GM12878 (cell line): ENCODE data around the gene GALNT11. TPM values are rescaled to one million over a fixed set of nuclear protein-coding genes. Genes with fewer than 3 reads are reported as not detected.

Experiments
- ATAC-seq: fragments of 200-7000 bp; cut with Tn5 transposase; 3 replicates; pipeline ENCODE4 v1.9.1; 2020; ENCODE audit warnings: mild to moderate bottlenecking, moderate library complexity
- BruUV-seq: library from RNA; stranded (reverse); fragments of 400-500 nt; replicated peaks from 2 replicates; lab custom pipeline; 2021; lab: Mats Ljungman, UMichigan
- CTCF ChIA-PET: fragments of 300-600 bp; sonication (Branson Sonifier 250); formaldehyde crosslinking; extraction: SDS; loops from one replicate; lab custom pipeline; 2021; ENCODE audit warnings: inconsistent platforms; lab: Yijun Ruan, JAX
- POLR2A ChIA-PET: fragments of 350-600 bp; formaldehyde crosslinking; extraction: SDS; loops from one replicate; lab custom pipeline; 2021; ENCODE audit warnings: inconsistent platforms; lab: Charles Lee
- RAD21 ChIA-PET: fragments of 300-600 bp; sonication (Branson Sonifier 250); formaldehyde crosslinking; loops from one replicate; lab custom pipeline; 2023; ENCODE audit warnings: antibody characterized with exemption; ENCODE audit not compliant: unreplicated experiment; lab: Charles Lee
- SMC1A ChIA-PET: fragments of 300-600 bp; sonication (Branson Sonifier 250); formaldehyde crosslinking; loops from one replicate; lab custom pipeline; 2023; ENCODE audit not compliant: unreplicated experiment, uncharacterized antibody; lab: Charles Lee
- DNase-seq: peaks from one replicate; pipeline ENCODE4 v3.0.0-alpha.2; 2011; ENCODE audit warnings: low read depth, low spot score
- FAIRE-seq: peaks from 3 replicates; lab custom pipeline; 2011; peaks lifted over from hg19 to GRCh38; lab: Jason Lieb, UNC
- H2AFZ ChIP-seq: 2 replicates; pipeline ENCODE4 v1.6.0; 2011; ENCODE audit warnings: low read depth, low read length, control low read depth; ENCODE audit not compliant: control insufficient read depth
- H3K27ac ChIP-seq: 2 replicates; pipeline ENCODE4 v1.5.1; 2011; ENCODE audit warnings: control low read depth; ENCODE audit not compliant: control insufficient read depth, insufficient read depth
- H3K27me3 ChIP-seq, 2 experiments: replicated peaks in 1 of 2; 2 replicates each; pipeline versions ENCODE4 v1.6.0 to v1.6.1; 2011; ENCODE audit warnings: low read length in 1 of 2; ENCODE audit not compliant: control insufficient read depth in 2 of 2, insufficient read depth in 2 of 2
- H3K36me3 ChIP-seq, 2 experiments: 2 replicates each; pipeline ENCODE4 v1.5.1; 2011; ENCODE audit warnings: low read length in 1 of 2; ENCODE audit not compliant: control insufficient read depth in 2 of 2, insufficient read depth in 2 of 2
- H3K4me1 ChIP-seq: 2 replicates; pipeline ENCODE4 v1.6.1; 2011; ENCODE audit warnings: mild to moderate bottlenecking, low read length, moderate library complexity, mixed read lengths; ENCODE audit not compliant: control insufficient read depth, insufficient read depth
- H3K4me2 ChIP-seq: 2 replicates; pipeline ENCODE4 v1.6.0; 2011; ENCODE audit warnings: control low read depth; ENCODE audit not compliant: control insufficient read depth, insufficient read depth
- H3K4me3 ChIP-seq: fragments of 200-600 bp; sonication (generic); 2 replicates; pipeline ENCODE4 v1.5.1; 2016
- H3K79me2 ChIP-seq: 2 replicates; pipeline ENCODE4 v1.6.0; 2011; ENCODE audit warnings: low read length; ENCODE audit not compliant: control insufficient read depth, insufficient read depth
- H3K9ac ChIP-seq: 2 replicates; pipeline ENCODE4 v1.8.0; 2011; ENCODE audit warnings: low read length, control low read depth, mixed read lengths; ENCODE audit not compliant: control insufficient read depth, insufficient read depth
- H3K9me3 ChIP-seq: replicated peaks from 3 replicates; pipeline ENCODE4 v1.5.1; 2011; ENCODE audit warnings: mild to moderate bottlenecking, low read length; ENCODE audit not compliant: control insufficient read depth, insufficient read depth
- H4K20me1 ChIP-seq: 2 replicates; pipeline ENCODE4 v1.6.0; 2011; ENCODE audit not compliant: control insufficient read depth, insufficient read depth
- CEBPB ChIP-seq, 2 experiments: fragments of 150-350 bp in 1 of 2; IDR thresholded peaks; 2 replicates each; pipeline ENCODE4 v1.6.1; 2012 to 2014; ENCODE audit warnings: low read depth in 2 of 2, low read length in 2 of 2, borderline replicate concordance in 1 of 2, inconsistent platforms in 1 of 2
- CREB1 ChIP-seq: IDR thresholded peaks from 2 replicates; pipeline ENCODE4 v1.6.1; 2012; ENCODE audit warnings: low read depth, mild to moderate bottlenecking, inconsistent platforms
- CTCF ChIP-seq, 3 experiments: IDR thresholded peaks in 2 of 3; conservative IDR thresholded peaks in 1 of 3; 2 replicates each; pipeline ENCODE4 v1.5.1; 2011; ENCODE audit warnings: low read depth in 3 of 3, low read length in 3 of 3, mild to moderate bottlenecking in 3 of 3, control low read depth in 2 of 3, moderate library complexity in 2 of 3, inconsistent platforms in 1 of 3, mixed read lengths in 1 of 3; ENCODE audit not compliant: control insufficient read depth in 2 of 3, insufficient read depth in 1 of 3; ENCODE audit errors: extremely low read depth in 1 of 3
- EED ChIP-seq: sonication (generic); IDR thresholded peaks from 2 replicates; pipeline ENCODE4 v1.6.1; 2016; ENCODE audit warnings: antibody characterized with exemption, low read depth
- ETV6 ChIP-seq, 2 experiments: fragments of 450-650 bp in 1 of 2; IDR thresholded peaks in 1 of 2; conservative IDR thresholded peaks in 1 of 2; 2 replicates each; pipeline ENCODE4 v1.6.1; 2014; ENCODE audit warnings: antibody characterized with exemption in 1 of 2, borderline replicate concordance in 1 of 2, low read depth in 1 of 2, mild to moderate bottlenecking in 1 of 2, moderate library complexity in 1 of 2
- FOXK2 ChIP-seq: fragments of 450-650 bp; IDR thresholded peaks from 2 replicates; pipeline ENCODE4 v1.6.1; 2017; ENCODE audit warnings: mild to moderate bottlenecking, moderate library complexity
- MXI1 ChIP-seq: fragments of 150-350 bp; IDR thresholded peaks from 2 replicates; pipeline ENCODE4 v1.6.1; 2011; ENCODE audit warnings: low read depth, mild to moderate bottlenecking, inconsistent platforms, low read length, improper control_type of control experiment
- NFIC ChIP-seq: IDR thresholded peaks from 2 replicates; pipeline ENCODE4 v1.6.1; 2012; ENCODE audit warnings: low read depth, mild to moderate bottlenecking, inconsistent platforms, low read length, moderate library complexity
- NFXL1 ChIP-seq: fragments of 450-650 bp; IDR thresholded peaks from 2 replicates; pipeline ENCODE4 v1.6.1; 2017; ENCODE audit warnings: antibody characterized with exemption, mild to moderate bottlenecking, borderline replicate concordance
- NFYB ChIP-seq: IDR thresholded peaks from 2 replicates; pipeline ENCODE4 v1.6.1; 2011; ENCODE audit warnings: low read depth, mild to moderate bottlenecking, low read length, improper control_type of control experiment, moderate library complexity; ENCODE audit not compliant: insufficient read depth
- SMARCA5 ChIP-seq: fragments of 450-650 bp; IDR thresholded peaks from 2 replicates; pipeline ENCODE4 v1.6.1; 2017; ENCODE audit warnings: mild to moderate bottlenecking
- STAT1 ChIP-seq: fragments of 450-650 bp; conservative IDR thresholded peaks from 2 replicates; pipeline ENCODE4 v1.6.1; 2014; ENCODE audit warnings: antibody characterized with exemption, mild to moderate bottlenecking
- TCF12 ChIP-seq: IDR thresholded peaks from 2 replicates; pipeline ENCODE4 v1.6.1; 2011; ENCODE audit warnings: low read depth, mild to moderate bottlenecking, low read length
- ZBED1 ChIP-seq: IDR thresholded peaks from 2 replicates; pipeline ENCODE4 v1.6.1; 2016; ENCODE audit warnings: borderline replicate concordance
- ZNF217 ChIP-seq: fragments of 450-650 bp; IDR thresholded peaks from 2 replicates; pipeline ENCODE4 v1.6.1; 2017; ENCODE audit warnings: antibody characterized with exemption, mild to moderate bottlenecking
- ZNF592 ChIP-seq: fragments of 450-650 bp; IDR thresholded peaks from 2 replicates; pipeline ENCODE4 v1.6.1; 2017; ENCODE audit warnings: mild to moderate bottlenecking, moderate library complexity
- WGBS: methylation state at CpG from one replicate; pipeline ENCODE4 v1.1.6; 2016; ENCODE audit warnings: low lambda C conversion rate; ENCODE audit not compliant: insufficient replicate concordance, insufficient coverage; ENCODE audit errors: missing lambda C conversion rate; 5-methylcytosine and 5-hydroxymethylcytosine counted together
- in situ Hi-C: fragments of 300-500 bp; cut with MboI; formaldehyde crosslinking; loops from 9 replicates; pipeline ENCODE4 v1.14.3; 2018; ENCODE audit warnings: mixed read lengths
- intact Hi-C: fragments of 100-400 bp; cut with micrococcal nuclease; formaldehyde crosslinking; loops from one replicate; pipeline ENCODE4 v1.14.2; 2022; ENCODE audit not compliant: unreplicated experiment
- polyA plus RNA-seq, 11 experiments: library from polyadenylated mRNA; depleted of rRNA in 4 of 11; unstranded in 6 of 11; stranded (reverse) in 5 of 11; fragments of >200 nt; fragmentation: Nextera tagmentation in 4 of 11; fragmentation: Illumina TruSeq in 1 of 11; extraction: Ambion mirVana in 4 of 11; extraction: Trizol in 1 of 11; gene quantifications; 1 replicate in 1 of 11; 2 replicates in 10 of 11; pipeline versions ENCODE4 v1.2.1 to v1.2.3, GENCODE V29; 2011 to 2016; ENCODE audit warnings: inconsistent platforms in 2 of 11, missing spikeins in 2 of 11, low read depth in 1 of 11
- total RNA-seq, 4 experiments: library from RNA; depleted of rRNA in 3 of 4; stranded (reverse); fragments of >200 nt in 3 of 4; fragmentation: Illumina TruSeq in 1 of 4; extraction: Trizol in 1 of 4; gene quantifications; 2 replicates each; pipeline versions ENCODE4 v1.2.1 to v1.2.3, GENCODE V29; 2013 to 2021

GALNT11 gene
- total and polyA plus RNA-seq, 10 of the 15 experiments (the other 5 are each of a cell fraction or from before 2014, with no cell fraction given) = 2.0 to 9.5 (median 6.4) TPM

- ChIA-PET CTCF (interaction anchor here (0.7 to 0.8 kb wide), 2 partner anchors 10 to 22 kb away, joined by 3 read pairs; no protein-coding TSS in a partner anchor), SMC1A (no interaction called here), POLR2A (no interaction called here), RAD21 (no interaction called here)
- H3K4me3 ChIP-seq = no peak overlapping the region
- no peaks in the 10 kb centered on the region for H3K9me3 ChIP-seq
- ATAC-seq (no peak), FAIRE-seq (no peak), DNase-seq (no peak)
- TF ChIP-seq CTCF (IDR thresholded peaks at IDR 0.05 in 2 of 3, conservative IDR thresholded peaks at IDR 0.05 in 1 of 3; ENCODE audit: control insufficient read depth in 2 of 3, extremely low read depth in 1 of 3, insufficient read depth in 1 of 3, low read depth in 3 of 3, low read length in 3 of 3) (no peak), CEBPB (IDR thresholded peaks at IDR 0.05; ENCODE audit: borderline replicate concordance in 1 of 2, low read depth in 2 of 2, low read length in 2 of 2) (no peak), TCF12 (no peak), STAT1 (no peak), ZBED1 (no peak), MXI1 (no peak), NFIC (no peak), FOXK2 (no peak), NFXL1 (no peak), CREB1 (no peak), ZNF217 (no peak), ZNF592 (no peak), NFYB (no peak), EED (no peak), ETV6 (conservative IDR thresholded peaks at IDR 0.05 in 1 of 2, IDR thresholded peaks at IDR 0.05 in 1 of 2; ENCODE audit: borderline replicate concordance in 1 of 2, low read depth in 1 of 2) (no peak), SMARCA5 (no peak)
- intact Hi-C loops = no loop called here
- 93% methylated on average over 8 of the region's 8 CpGs for WGBS
- no peaks in the 10 kb centered on the region for H3K79me2 ChIP-seq
- no peaks in the 10 kb centered on the region for H3K36me3 ChIP-seq
- in situ Hi-C loops = no loop called here
- H3K27me3 ChIP-seq = no peaks in the 10 kb centered on the region
- no peak overlapping the region for H3K4me2 ChIP-seq
- H3K9ac ChIP-seq = no peak overlapping the region
- no peak overlapping the region for H3K27ac ChIP-seq
- H3K4me1 ChIP-seq = no peaks in the 10 kb centered on the region
- H2AFZ ChIP-seq = no peak overlapping the region
- no TSS peak for BruUV-seq
- H4K20me1 ChIP-seq = no peaks in the 10 kb centered on the region
Measured at GRCh38 chr7:152054367-152055230, 29.1 kb downstream of the GALNT11 start.
